ENCODE results near the gene ALDOB. TPM values are rescaled to one million over a fixed set of nuclear protein-coding genes. Genes with fewer than 3 reads are reported as not detected.
A peak's percentile ranks its signal among the peaks of the same experiment; 100 is the strongest.

The ALDOB gene
- total and polyA plus RNA-seq, 2 experiments from 2014 or later = not detected

- Mint-ChIP-seq H3K27ac (no peak overlapping the region), H3K4me1 (peaks cover 31% of the 10 kb centered on the region), H3K27me3 (ENCODE audit: insufficient read depth, low read depth, poor library complexity) (peaks cover 3% of the 10 kb centered on the region), H3K9me3 (peaks cover 17% of the 10 kb centered on the region), H3K36me3 (ENCODE audit: low read depth) (peaks cover 17% of the 10 kb centered on the region), H3K4me3 (no peak overlapping the region)
- peak; percentile 40 to 61; a peak in 3 of 4 replicates for TF ChIP-seq CTCF (conservative IDR thresholded peaks at IDR 0.05; ENCODE audit: low read depth in 2 of 2)
- TF ChIP-seq ZNF114 (CRISPR knock-in tag; IDR thresholded peaks at IDR 0.05) = no peak
- Histone ChIP-seq H3K27ac (ENCODE audit: low read depth) (no peak overlapping the region), H2AFZ (no peak overlapping the region), H3K36me3 (ENCODE audit: insufficient read depth) (no peaks in the 10 kb centered on the region), H3K4me2 (0 out of 2 replicates have a peak overlapping the region, but pooled peaks have one; percentile 36), H3K4me3 (no peak overlapping the region), H4K20me1 (replicated peaks; ENCODE audit: insufficient read depth) (no peaks in the 10 kb centered on the region), H3K27me3 (ENCODE audit: insufficient read depth) (no peaks in the 10 kb centered on the region), H3K9me2 (ENCODE audit: insufficient read depth) (peaks cover 3% of the 10 kb centered on the region; the same call in 1 of the 2 replicates), H3K4me1 (ENCODE audit: insufficient read depth) (peaks cover 22% of the 10 kb centered on the region), H3K79me2 (replicated peaks; ENCODE audit: insufficient read depth) (no peaks in the 10 kb centered on the region), H3F3A (replicated peaks; ENCODE audit: low read depth) (no peaks in the 10 kb centered on the region)
- DNase-seq (ENCODE audit: low spot score) (peak; percentile 78), ATAC-seq (peak; percentile 63)
Observed at GRCh38 chr9:101457003-101457402, 21.4 kb upstream of the ALDOB start.

- H3K27me3 Mint-ChIP-seq (ENCODE audit: insufficient read depth, low read depth, poor library complexity) = no peaks in the 10 kb centered on the region
- no peaks in the 10 kb centered on the region for H3K36me3 ChIP-seq (ENCODE audit: insufficient read depth)
- no peak overlapping the region for H3K4me3 Mint-ChIP-seq
- H3K9me2 ChIP-seq (ENCODE audit: insufficient read depth) = peaks cover 3% of the 10 kb centered on the region; the same call in 1 of the 2 replicates
- no peak for TF ChIP-seq CREB1 (CRISPR knock-in tag; IDR thresholded peaks at IDR 0.05; ENCODE audit: low read depth)
- peaks cover 22% of the 10 kb centered on the region for H3K9me3 Mint-ChIP-seq
- H3K27ac ChIP-seq (ENCODE audit: low read depth) = no peak overlapping the region
- H3K4me3 ChIP-seq = no peak overlapping the region
- no peak overlapping the region for H3K4me2 ChIP-seq
- no peaks in the 10 kb centered on the region for H3K27me3 ChIP-seq (ENCODE audit: insufficient read depth)
- H3K4me1 ChIP-seq (ENCODE audit: insufficient read depth) = peaks cover 16% of the 10 kb centered on the region
- peaks cover 22% of the 10 kb centered on the region for H3K4me1 Mint-ChIP-seq
- no peaks in the 10 kb centered on the region for H3K79me2 ChIP-seq (replicated peaks; ENCODE audit: insufficient read depth)
- no peaks in the 10 kb centered on the region for H3F3A ChIP-seq (replicated peaks; ENCODE audit: low read depth)
- no peak overlapping the region for H2AFZ ChIP-seq
- DNase-seq (ENCODE audit: low spot score) (no peak), ATAC-seq (no peak)
- no peaks in the 10 kb centered on the region for H4K20me1 ChIP-seq (replicated peaks; ENCODE audit: insufficient read depth)
- H3K36me3 Mint-ChIP-seq (ENCODE audit: low read depth) = peaks cover 22% of the 10 kb centered on the region
- H3K27ac Mint-ChIP-seq = no peak overlapping the region
Observed at GRCh38 chr9:101455656-101456240, 20.2 kb upstream of the ALDOB start.

- Histone ChIP-seq H3K27me3 (ENCODE audit: insufficient read depth) (no peaks in the 10 kb centered on the region), H3K36me3 (ENCODE audit: insufficient read depth) (no peaks in the 10 kb centered on the region), H3K27ac (ENCODE audit: low read depth) (no peak overlapping the region), H3K79me2 (replicated peaks; ENCODE audit: insufficient read depth) (no peaks in the 10 kb centered on the region), H3K4me1 (ENCODE audit: insufficient read depth) (peaks cover 16% of the 10 kb centered on the region), H3K4me2 (no peak overlapping the region), H3K4me3 (no peak overlapping the region), H3K9me2 (ENCODE audit: insufficient read depth) (peaks cover 3% of the 10 kb centered on the region; the same call in 1 of the 2 replicates), H3F3A (replicated peaks; ENCODE audit: low read depth) (no peaks in the 10 kb centered on the region), H4K20me1 (replicated peaks; ENCODE audit: insufficient read depth) (no peaks in the 10 kb centered on the region), H2AFZ (no peak overlapping the region)
- Mint-ChIP-seq H3K27me3 (ENCODE audit: insufficient read depth, low read depth, poor library complexity) (no peaks in the 10 kb centered on the region), H3K4me3 (no peak overlapping the region), H3K9me3 (peaks cover 22% of the 10 kb centered on the region), H3K36me3 (ENCODE audit: low read depth) (peaks cover 22% of the 10 kb centered on the region), H3K4me1 (peaks cover 22% of the 10 kb centered on the region), H3K27ac (no peak overlapping the region)
- ATAC-seq (no peak), DNase-seq (ENCODE audit: low spot score) (no peak)
- TF ChIP-seq CTCF (conservative IDR thresholded peaks at IDR 0.05; ENCODE audit: low read depth in 2 of 2) = no peak
- no peak for TF ChIP-seq EZH2 (IDR thresholded peaks at IDR 0.05; ENCODE audit: low read depth, unreplicated experiment)
- no peak for TF ChIP-seq ETS1 (IDR thresholded peaks at IDR 0.05)
- no peak for TF ChIP-seq STAT1 (IDR thresholded peaks at IDR 0.05; ENCODE audit: unreplicated experiment)
- no peak for TF ChIP-seq POLR2AphosphoS5 (IDR thresholded peaks at IDR 0.05; ENCODE audit: low read depth)
- TF ChIP-seq ZNF114 (CRISPR knock-in tag; IDR thresholded peaks at IDR 0.05) = no peak
- TF ChIP-seq JUNB (IDR thresholded peaks at IDR 0.05; ENCODE audit: unreplicated experiment) = no peak
- TF ChIP-seq CREB1 (CRISPR knock-in tag; IDR thresholded peaks at IDR 0.05; ENCODE audit: low read depth) = no peak
- no peak for TF ChIP-seq NANOG (IDR thresholded peaks at IDR 0.05; ENCODE audit: borderline replicate concordance)
Observed at GRCh38 chr9:101453776-101454570, 18.4 kb upstream of the ALDOB start.
